Activated T-helper 2 cell treated with anti-CD3 and anti-CD28 coated beads, Interferon-gamma antibody, Interleukin-2, Interleukin-4, amounts not matched to agents 10 μg/mL and 5 μg/mL and 100 μg/mL, durations not matched to agents 14 hours and 24 hours and 36 hours (primary cell): ENCODE results near the gene RHOV. TPM values are rescaled to one million over a fixed set of nuclear protein-coding genes. Genes with fewer than 3 reads are reported as not detected.

Experiments
- DNase-seq: peaks from one replicate; pipeline ENCODE4 v3.0.0; 2021; ENCODE audit warnings: low spot score
- H3K27ac Mint-ChIP-seq: one replicate; pipeline ENCODE4 v1.8.0; 2021; ENCODE audit warnings: mixed read lengths
- H3K27me3 Mint-ChIP-seq: one replicate; pipeline ENCODE4 v1.8.0; 2021; ENCODE audit warnings: low read depth, mixed read lengths
- H3K36me3 Mint-ChIP-seq: one replicate; pipeline ENCODE4 v1.8.0; 2021; ENCODE audit warnings: low read depth, mixed read lengths
- H3K4me1 Mint-ChIP-seq: one replicate; pipeline ENCODE4 v1.8.0; 2021; ENCODE audit warnings: low read depth, mixed read lengths
- H3K4me3 Mint-ChIP-seq: one replicate; pipeline ENCODE4 v1.8.0; 2021; ENCODE audit warnings: low read depth, mild to moderate bottlenecking, moderate library complexity, mixed read lengths
- H3K9me3 Mint-ChIP-seq: one replicate; pipeline ENCODE4 v1.8.0; 2021; ENCODE audit warnings: mixed read lengths
- intact Hi-C: fragments of 100-400 bp; cut with micrococcal nuclease; formaldehyde crosslinking; loops from one replicate; pipeline ENCODE4 v1.15.1; 2023
- total RNA-seq: library from RNA; stranded (reverse); gene quantifications from 2 replicates; pipeline ENCODE4 v1.2.3, GENCODE V29; 2022

The RHOV gene
- total RNA-seq, 1 donor from 2014 or later = 0.82 TPM

DNA sequence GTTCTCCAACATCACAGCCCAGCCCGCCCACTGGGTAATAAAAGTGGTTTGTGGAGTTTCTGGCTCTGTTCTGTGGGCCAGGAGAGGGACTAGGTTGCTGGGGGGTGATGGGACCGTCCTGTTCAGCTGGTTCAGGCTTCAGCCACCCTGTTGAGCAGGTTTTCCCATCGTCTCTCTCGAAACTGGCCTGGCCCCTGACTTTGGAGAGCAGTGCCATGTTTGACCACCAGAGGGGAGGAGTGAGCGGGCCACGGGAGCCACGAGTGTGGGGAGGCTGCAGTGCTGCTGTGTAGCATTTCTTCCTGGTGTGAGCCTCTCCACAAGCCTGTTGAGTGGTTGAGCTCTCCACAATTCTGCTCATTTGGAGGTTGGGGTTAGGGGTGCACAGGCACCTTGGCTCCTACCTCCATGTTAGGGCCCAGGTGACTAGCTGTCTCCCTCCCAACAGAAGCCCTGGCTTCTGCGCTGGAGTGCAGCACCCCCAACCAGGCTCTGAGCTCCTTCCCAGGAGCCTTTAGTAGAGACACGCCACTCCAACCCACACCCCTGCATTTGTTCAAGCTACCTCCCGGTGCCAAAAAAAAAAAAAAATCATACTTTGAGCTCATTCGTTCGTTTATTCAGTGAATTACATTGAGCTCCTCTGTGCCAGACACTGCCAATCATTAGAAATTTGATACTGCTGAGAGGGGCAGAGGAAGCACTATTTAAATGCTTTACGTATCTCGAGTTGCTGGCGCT is 16.3 kb downstream of the RHOV start:
- Mint-ChIP-seq H3K4me3 (no peak overlapping the region), H3K36me3 (no peaks in the 10 kb centered on the region), H3K27me3 (no peaks in the 10 kb centered on the region), H3K4me1 (peaks cover 12% of the 10 kb centered on the region), H3K27ac (no peak overlapping the region), H3K9me3 (no peaks in the 10 kb centered on the region)
- DNase-seq = peak; percentile 77
- intact Hi-C loops = loop anchor here (1.0 to 2.0 kb wide), 2 partner anchors 17 to 37 kb away; partner anchors contain the start of genes RHOV and VPS18

DNA sequence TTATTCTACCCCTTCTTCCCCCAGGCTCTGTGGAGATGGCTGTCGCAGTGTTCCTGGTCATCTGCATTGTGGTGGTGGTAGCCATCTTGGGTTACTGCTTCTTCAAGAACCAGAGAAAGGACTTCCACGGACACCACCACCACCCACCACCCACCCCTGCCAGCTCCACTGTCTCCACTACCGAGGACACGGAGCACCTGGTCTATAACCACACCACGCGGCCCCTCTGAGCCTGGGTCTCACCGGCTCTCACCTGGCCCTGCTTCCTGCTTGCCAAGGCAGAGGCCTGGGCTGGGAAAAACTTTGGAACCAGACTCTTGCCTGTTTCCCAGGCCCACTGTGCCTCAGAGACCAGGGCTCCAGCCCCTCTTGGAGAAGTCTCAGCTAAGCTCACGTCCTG is 17.3 kb downstream of the RHOV start:
- DNase-seq = no peak
- no peak overlapping the region for H3K4me3 Mint-ChIP-seq
- H3K4me1 Mint-ChIP-seq = peaks cover 12% of the 10 kb centered on the region
- H3K27me3 Mint-ChIP-seq = no peaks in the 10 kb centered on the region
- H3K27ac Mint-ChIP-seq = no peak overlapping the region
- intact Hi-C loops = loop anchor here (1.0 kb wide), 1 partner anchor 38 kb away; the partner anchor contains the start of gene VPS18
- no peaks in the 10 kb centered on the region for H3K9me3 Mint-ChIP-seq
- no peaks in the 10 kb centered on the region for H3K36me3 Mint-ChIP-seq

DNA sequence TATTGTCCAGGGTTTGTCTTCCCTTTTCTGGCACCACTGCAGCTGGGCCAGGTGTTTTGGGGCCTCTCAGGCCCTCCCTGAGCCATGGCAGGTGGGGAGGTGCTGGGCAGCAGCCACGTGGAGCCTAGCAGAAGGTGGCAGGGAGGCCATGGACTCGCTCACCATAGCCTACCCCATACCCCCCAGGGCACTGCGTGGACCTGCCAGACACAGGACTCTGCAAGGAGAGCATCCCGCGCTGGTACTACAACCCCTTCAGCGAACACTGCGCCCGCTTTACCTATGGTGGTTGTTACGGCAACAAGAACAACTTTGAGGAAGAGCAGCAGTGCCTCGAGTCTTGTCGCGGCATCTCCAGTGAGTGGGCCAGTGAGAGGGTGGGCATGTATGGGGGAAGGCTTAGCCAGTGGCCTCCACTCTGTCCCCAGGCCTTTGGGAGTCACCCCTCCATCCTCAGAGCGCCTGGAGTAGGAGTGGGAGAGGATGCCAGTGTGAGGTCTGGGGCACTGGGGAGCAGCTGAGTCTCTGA is 18.3 kb downstream of the RHOV start:
- Mint-ChIP-seq H3K27me3 (no peaks in the 10 kb centered on the region), H3K9me3 (no peaks in the 10 kb centered on the region), H3K4me3 (no peak overlapping the region), H3K4me1 (peaks cover 12% of the 10 kb centered on the region), H3K27ac (no peak overlapping the region), H3K36me3 (no peaks in the 10 kb centered on the region)
- no peak for DNase-seq
- intact Hi-C loops = no loop called here

- Mint-ChIP-seq H3K9me3 (no peaks in the 10 kb centered on the region), H3K36me3 (no peaks in the 10 kb centered on the region), H3K4me3 (no peak overlapping the region), H3K4me1 (peaks cover 8% of the 10 kb centered on the region), H3K27ac (no peak overlapping the region), H3K27me3 (no peaks in the 10 kb centered on the region)
- intact Hi-C loops = no loop called here
- DNase-seq = no peak
Observed at GRCh38 chr15:40854161-40854560, 19.9 kb downstream of the RHOV start.

- Mint-ChIP-seq H3K4me3 (no peak overlapping the region), H3K27me3 (no peaks in the 10 kb centered on the region), H3K9me3 (no peaks in the 10 kb centered on the region), H3K27ac (no peak overlapping the region), H3K36me3 (no peaks in the 10 kb centered on the region), H3K4me1 (peaks cover 8% of the 10 kb centered on the region)
- intact Hi-C loops = no loop called here
- DNase-seq = no peak
Observed at GRCh38 chr15:40853241-40853890, 20.7 kb downstream of the RHOV start.

- DNase-seq = no peak
- Mint-ChIP-seq H3K36me3 (no peaks in the 10 kb centered on the region), H3K4me1 (peaks cover 5% of the 10 kb centered on the region), H3K27ac (no peak overlapping the region), H3K9me3 (no peaks in the 10 kb centered on the region), H3K4me3 (no peak overlapping the region), H3K27me3 (no peaks in the 10 kb centered on the region)
- intact Hi-C loops = no loop called here
Observed at GRCh38 chr15:40852529-40852928, 21.5 kb downstream of the RHOV start.

- Mint-ChIP-seq H3K36me3 (peaks cover 4% of the 10 kb centered on the region), H3K27me3 (no peaks in the 10 kb centered on the region), H3K9me3 (no peaks in the 10 kb centered on the region), H3K4me1 (peaks cover 14% of the 10 kb centered on the region), H3K27ac (no peak overlapping the region), H3K4me3 (no peak overlapping the region)
- intact Hi-C loops = no loop called here
- no peak for DNase-seq
Observed at GRCh38 chr15:40850576-40851112, 23.4 kb downstream of the RHOV start.

DNA sequence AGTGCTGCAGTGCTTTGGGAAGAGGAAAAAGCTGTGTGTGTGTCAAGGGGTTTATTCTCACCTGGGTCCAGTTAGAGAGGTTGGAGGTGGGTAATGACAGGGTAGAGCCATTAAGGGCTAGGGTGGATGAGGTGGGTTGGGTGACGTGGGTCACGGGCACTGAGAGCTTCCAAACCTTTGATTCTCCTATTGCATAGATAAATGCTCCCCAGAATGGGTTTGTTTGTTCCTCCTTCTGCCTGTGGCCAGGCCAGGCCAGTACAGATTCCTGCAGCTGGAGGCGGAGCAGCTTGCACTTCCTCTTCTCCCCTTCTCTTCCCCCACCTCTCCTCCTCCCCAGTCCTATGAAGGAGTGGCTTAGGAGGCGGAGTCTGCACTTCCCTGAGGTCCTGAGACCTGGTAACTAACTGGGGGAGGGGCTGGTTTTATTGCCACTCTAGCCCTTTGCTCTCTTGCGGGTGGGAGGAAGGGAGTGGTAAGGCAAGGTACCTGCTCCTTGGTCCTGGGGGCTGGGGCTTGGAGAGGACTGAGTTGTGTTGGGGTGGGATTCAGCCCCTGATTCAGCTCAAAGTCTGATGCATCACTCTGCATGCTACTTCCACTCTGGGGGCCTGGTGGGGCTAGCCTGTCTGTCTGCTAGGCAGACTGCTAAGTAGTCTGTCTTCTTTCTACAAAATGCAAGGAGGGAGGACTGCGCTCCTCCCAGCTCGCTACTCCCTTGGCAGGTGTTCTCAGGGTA is 26.6 kb downstream of the RHOV start:
- H3K4me1 Mint-ChIP-seq = peaks cover 21% of the 10 kb centered on the region
- intact Hi-C loops = no loop called here
- H3K4me3 Mint-ChIP-seq = no peak overlapping the region

DNA sequence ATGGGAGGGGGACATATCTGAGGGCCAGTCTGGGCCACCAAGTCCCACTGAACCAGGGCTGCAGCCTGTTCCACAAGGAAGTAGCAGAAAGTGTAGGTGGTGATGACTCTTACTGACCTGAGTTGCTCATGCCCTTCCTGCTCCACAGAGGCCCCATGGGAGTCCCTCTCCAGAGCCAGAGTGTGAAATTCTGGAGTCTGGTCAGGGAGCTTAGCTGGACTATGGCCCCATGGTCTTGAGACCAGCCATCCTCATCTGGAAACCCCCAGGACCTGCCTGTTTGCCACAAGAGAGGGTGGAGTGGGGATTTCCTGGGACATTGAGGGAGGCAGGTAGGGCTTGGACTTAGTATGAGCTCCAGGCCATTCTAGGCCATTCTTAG is 27.2 kb downstream of the RHOV start:
- intact Hi-C loops = no loop called here

More for the DNA sequence above, 26.6 kb downstream of the RHOV start:
- no peaks in the 10 kb centered on the region for H3K9me3 Mint-ChIP-seq
- H3K36me3 Mint-ChIP-seq = peaks cover 7% of the 10 kb centered on the region
- DNase-seq = no peak
- no peak overlapping the region for H3K27ac Mint-ChIP-seq
- peaks cover 9% of the 10 kb centered on the region for H3K27me3 Mint-ChIP-seq

GRCh38 chr15:40845511-40846284 is 28.3 kb downstream of the RHOV start:
- Mint-ChIP-seq H3K27me3 (peaks cover 22% of the 10 kb centered on the region), H3K9me3 (no peaks in the 10 kb centered on the region), H3K27ac (no peak overlapping the region), H3K4me1 (peaks cover 21% of the 10 kb centered on the region), H3K36me3 (peaks cover 7% of the 10 kb centered on the region), H3K4me3 (peak overlapping the region; percentile 54)
- no peak for DNase-seq
- intact Hi-C loops = no loop called here

More for the DNA sequence above, 27.2 kb downstream of the RHOV start:
- H3K27me3 Mint-ChIP-seq = peaks cover 13% of the 10 kb centered on the region
- no peak overlapping the region for H3K4me3 Mint-ChIP-seq
- no peaks in the 10 kb centered on the region for H3K9me3 Mint-ChIP-seq
- H3K27ac Mint-ChIP-seq = no peak overlapping the region
- H3K4me1 Mint-ChIP-seq = peaks cover 21% of the 10 kb centered on the region
- DNase-seq = no peak
- peaks cover 7% of the 10 kb centered on the region for H3K36me3 Mint-ChIP-seq

DNA sequence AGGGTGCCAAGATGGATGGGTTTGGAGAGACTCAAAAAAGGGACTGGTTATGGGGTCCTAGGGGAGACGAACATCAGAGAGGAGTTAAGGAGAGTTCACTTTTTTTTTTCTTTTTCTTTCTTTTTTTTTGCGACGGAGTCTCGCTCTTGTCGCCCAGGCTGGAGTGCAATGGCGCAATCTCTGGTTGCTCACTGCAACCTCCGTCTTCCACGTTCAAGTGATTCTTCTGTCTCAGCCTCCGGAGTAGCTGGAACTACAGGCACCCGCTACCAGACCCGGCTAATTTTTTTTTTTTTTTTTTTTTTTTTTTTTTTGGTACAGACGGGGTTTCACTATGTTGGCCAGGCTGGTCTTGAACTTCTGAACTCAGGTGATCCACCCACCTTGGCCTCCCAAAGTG is 29.0 kb downstream of the RHOV start:
- H3K27ac Mint-ChIP-seq = peak overlapping the region; percentile 24
- no peaks in the 10 kb centered on the region for H3K9me3 Mint-ChIP-seq
- peaks cover 23% of the 10 kb centered on the region for H3K27me3 Mint-ChIP-seq
- peak overlapping the region; percentile 87 for H3K4me3 Mint-ChIP-seq
- peaks cover 7% of the 10 kb centered on the region for H3K36me3 Mint-ChIP-seq
- H3K4me1 Mint-ChIP-seq = peaks cover 21% of the 10 kb centered on the region
- no peak for DNase-seq
- intact Hi-C loops = no loop called here

DNA sequence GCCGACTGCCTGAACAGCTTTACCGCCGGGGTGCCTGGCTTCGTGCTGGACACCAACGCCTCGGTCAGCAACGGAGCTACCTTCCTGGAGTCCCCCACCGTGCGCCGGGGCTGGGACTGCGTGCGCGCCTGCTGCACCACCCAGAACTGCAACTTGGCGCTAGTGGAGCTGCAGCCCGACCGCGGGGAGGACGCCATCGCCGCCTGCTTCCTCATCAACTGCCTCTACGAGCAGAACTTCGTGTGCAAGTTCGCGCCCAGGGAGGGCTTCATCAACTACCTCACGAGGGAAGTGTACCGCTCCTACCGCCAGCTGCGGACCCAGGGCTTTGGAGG is 29.4 kb downstream of the RHOV start:
- Mint-ChIP-seq H3K27ac (peak overlapping the region; percentile 24), H3K27me3 (peaks cover 24% of the 10 kb centered on the region), H3K9me3 (no peaks in the 10 kb centered on the region), H3K4me3 (peak overlapping the region; percentile 87), H3K36me3 (peaks cover 7% of the 10 kb centered on the region), H3K4me1 (peaks cover 21% of the 10 kb centered on the region)
- DNase-seq = peak; percentile 20
- intact Hi-C loops = loop anchor here (1.0 kb wide), 1 partner anchor 37 kb away; the partner anchor contains the start of genes DNAJC17 and ZFYVE19
